ENCODE measurements around the gene GDF11.

GDF11 gene

GRCh38 chr12:55695349-55695748, 47.6 kb upstream of the GDF11 start:
- H3K27me3 ChIP-seq (ENCODE audit: control insufficient read depth, insufficient read depth, low read length), result no peaks in the 10 kb centered on the region
- no peak overlapping the region for H3K4me3 ChIP-seq (ENCODE audit: low read depth, low read length)
- no peak overlapping the region for H3K27ac ChIP-seq
- TF ChIP-seq CTCF (IDR thresholded peaks at IDR 0.05), result no peak
- no peak overlapping the region for H3K4me2 ChIP-seq (ENCODE audit: low read length)
- no peaks in the 10 kb centered on the region for H3K36me3 ChIP-seq (ENCODE audit: control insufficient read depth, insufficient read depth, low read length)
- no peaks in the 10 kb centered on the region for H3K4me1 ChIP-seq
- no peak overlapping the region for H3K9ac ChIP-seq
- H3K9me3 ChIP-seq (ENCODE audit: control insufficient read depth, low read length), result no peaks in the 10 kb centered on the region
- no peak overlapping the region for H2AFZ ChIP-seq
- H3K79me2 ChIP-seq, result no peaks in the 10 kb centered on the region

GRCh38 chr12:55696141-55696540, 46.8 kb upstream of the GDF11 start:
- Histone ChIP-seq H3K9ac (no peak overlapping the region), H3K4me1 (no peaks in the 10 kb centered on the region), H3K27me3 (ENCODE audit: control insufficient read depth, insufficient read depth, low read length) (no peaks in the 10 kb centered on the region), H3K79me2 (no peaks in the 10 kb centered on the region), H3K4me2 (ENCODE audit: low read length) (no peak overlapping the region), H3K36me3 (ENCODE audit: control insufficient read depth, insufficient read depth, low read length) (no peaks in the 10 kb centered on the region), H2AFZ (no peak overlapping the region), H3K27ac (no peak overlapping the region), H3K9me3 (ENCODE audit: control insufficient read depth, low read length) (no peaks in the 10 kb centered on the region), H3K4me3 (ENCODE audit: low read depth, low read length) (no peak overlapping the region)
- no peak for TF ChIP-seq CTCF (IDR thresholded peaks at IDR 0.05)

GRCh38 chr12:55696796-55697462, 46.0 kb upstream of the GDF11 start:
- Histone ChIP-seq H2AFZ (no peak overlapping the region), H3K9me3 (ENCODE audit: control insufficient read depth, low read length) (no peaks in the 10 kb centered on the region), H3K27ac (no peak overlapping the region), H3K4me1 (no peaks in the 10 kb centered on the region), H3K79me2 (no peaks in the 10 kb centered on the region), H3K27me3 (ENCODE audit: control insufficient read depth, insufficient read depth, low read length) (no peaks in the 10 kb centered on the region), H3K9ac (no peak overlapping the region), H3K4me2 (ENCODE audit: low read length) (no peak overlapping the region), H3K36me3 (ENCODE audit: control insufficient read depth, insufficient read depth, low read length) (no peaks in the 10 kb centered on the region), H3K4me3 (ENCODE audit: low read depth, low read length) (no peak overlapping the region)
- TF ChIP-seq CTCF (IDR thresholded peaks at IDR 0.05), result no peak

- no peak overlapping the region for H3K4me3 ChIP-seq (ENCODE audit: low read depth, low read length)
- H3K79me2 ChIP-seq, result no peaks in the 10 kb centered on the region
- no peaks in the 10 kb centered on the region for H3K9me3 ChIP-seq (ENCODE audit: control insufficient read depth, low read length)
- no peak overlapping the region for H2AFZ ChIP-seq
- no peak for TF ChIP-seq CTCF (IDR thresholded peaks at IDR 0.05)
- H3K4me1 ChIP-seq, result no peaks in the 10 kb centered on the region
- no peak overlapping the region for H3K9ac ChIP-seq
- H3K36me3 ChIP-seq (ENCODE audit: control insufficient read depth, insufficient read depth, low read length), result no peaks in the 10 kb centered on the region
- no peaks in the 10 kb centered on the region for H3K27me3 ChIP-seq (ENCODE audit: control insufficient read depth, insufficient read depth, low read length)
- no peak overlapping the region for H3K27ac ChIP-seq
- no peak overlapping the region for H3K4me2 ChIP-seq (ENCODE audit: low read length)
These were observed 45.2 kb upstream of the GDF11 start for GRCh38 chr12:55697686-55698085.
